HCT116 (cell line): ENCODE results near the gene PSD. TPM values are rescaled to one million over a fixed set of nuclear protein-coding genes. Genes with fewer than 3 reads are reported as not detected.

Experiments
- ATAC-seq: fragments of 200-7000 bp; cut with Tn5 transposase; 2 replicates; pipeline ENCODE4 v1.9.1; 2020; ENCODE audit warnings: mild to moderate bottlenecking, moderate library complexity
- BruUV-seq: library from RNA; stranded (reverse); fragments of 400-500 nt; replicated peaks from 2 replicates; lab custom pipeline; 2021; lab: Mats Ljungman, UMichigan
- CTCF ChIA-PET: fragments of 300-600 bp; sonication (Branson Sonifier 250); formaldehyde crosslinking; loops from one replicate; lab custom pipeline; 2021; ENCODE audit warnings: antibody characterized with exemption; lab: Charles Lee
- POLR2A ChIA-PET: fragments of 300-600, 350-600 bp; sonication (Branson Sonifier 250); formaldehyde crosslinking; loops from one replicate; lab custom pipeline; 2021; ENCODE audit warnings: antibody characterized with exemption; lab: Charles Lee
- RAD21 ChIA-PET, 2 experiments: fragments of 300-600 bp; sonication (Branson Sonifier 250); formaldehyde crosslinking; loops; one replicate each; lab custom pipeline; 2023; ENCODE audit warnings: low total read pairs in 2 of 2; ENCODE audit not compliant: uncharacterized antibody in 2 of 2, unreplicated experiment in 2 of 2, low non-redundant PET in 1 of 2; lab: Charles Lee
- DNase-seq: peaks from one replicate; pipeline ENCODE4 v3.0.0-alpha.2; 2010; ENCODE audit warnings: low read depth, low spot score
- H2AFZ ChIP-seq: fragments of 200-600 bp; shearing (Covaris generic), sonication (generic); 2 replicates; pipeline ENCODE4 v1.6.1; 2017; ENCODE audit warnings: low read depth, mixed run types, mixed read lengths, antibody characterized with exemption, low read length; ENCODE audit not compliant: poor library complexity, severe bottlenecking
- H3K27ac ChIP-seq: 2 replicates; pipeline ENCODE4 v1.5.1; 2012; ENCODE audit warnings: low read depth, low read length
- H3K27me3 ChIP-seq: fragments of 200-600 bp; sonication (generic); 2 replicates; pipeline ENCODE4 v1.6.1; 2016; ENCODE audit warnings: mixed run types, low read length, mixed read lengths; ENCODE audit not compliant: insufficient read depth
- H3K36me3 ChIP-seq, 2 experiments: fragments of 200-500 bp in 1 of 2; fragments of 200-600 bp in 1 of 2; sonication (Bioruptor generic) in 1 of 2; sonication (generic) in 1 of 2; 2 replicates each; pipeline versions ENCODE4 v1.5.1 to v1.6.1; 2014 to 2016; ENCODE audit warnings: low read length in 2 of 2, inconsistent platforms in 1 of 2, mixed read lengths in 1 of 2, mixed run types in 1 of 2; ENCODE audit not compliant: insufficient read depth in 2 of 2, control insufficient read depth in 1 of 2
- H3K4me1 ChIP-seq, 2 experiments: fragments of 200-600 bp in 1 of 2; sonication (generic) in 1 of 2; 2 replicates each; pipeline versions ENCODE4 v1.5.1 to v1.6.1; 2012 to 2017; ENCODE audit warnings: low read length in 2 of 2, inconsistent platforms in 1 of 2, mild to moderate bottlenecking in 1 of 2, mixed read lengths in 1 of 2, mixed run types in 1 of 2, moderate library complexity in 1 of 2; ENCODE audit not compliant: insufficient read depth in 2 of 2, control insufficient read depth in 1 of 2
- H3K4me2 ChIP-seq: fragments of 200-600 bp; sonication (generic); 2 replicates; pipeline ENCODE4 v1.6.1; 2017; ENCODE audit warnings: mixed run types, low read length, mixed read lengths
- H3K4me3 ChIP-seq, 2 experiments: fragments of 200-600 bp in 1 of 2; sonication (generic) in 1 of 2; replicated peaks in 1 of 2; 2 replicates each; pipeline ENCODE4 v1.5.1; 2011 to 2016; ENCODE audit warnings: low read length in 2 of 2, control low read depth in 1 of 2, low read depth in 1 of 2, mild to moderate bottlenecking in 1 of 2, mixed read lengths in 1 of 2, mixed run types in 1 of 2
- H3K79me2 ChIP-seq: fragments of 200-600 bp; sonication (generic); 2 replicates; pipeline ENCODE4 v1.6.1; 2017; ENCODE audit warnings: mild to moderate bottlenecking, mixed run types, low read length, moderate library complexity, mixed read lengths; ENCODE audit not compliant: insufficient read depth
- H3K9ac ChIP-seq: fragments of 200-600 bp; sonication (generic); 2 replicates; pipeline ENCODE4 v1.6.1; 2016; ENCODE audit warnings: low read length, mixed read lengths
- H3K9me2 ChIP-seq: fragments of 200-600 bp; sonication (generic), shearing (Covaris generic); 2 replicates; pipeline ENCODE4 v1.6.1; 2017; ENCODE audit warnings: mixed run types, mild to moderate bottlenecking, moderate library complexity; ENCODE audit not compliant: insufficient read depth
- H3K9me3 ChIP-seq, 2 experiments: fragments of 200-500 bp in 1 of 2; fragments of 200-600 bp in 1 of 2; sonication (Bioruptor generic) in 1 of 2; sonication (generic) in 1 of 2; 2 replicates each; pipeline ENCODE4 v1.6.1; 2014 to 2017; ENCODE audit warnings: low read length in 2 of 2, mixed read lengths in 2 of 2, inconsistent platforms in 1 of 2, low read depth in 1 of 2, mild to moderate bottlenecking in 1 of 2, mixed run types in 1 of 2, moderate library complexity in 1 of 2; ENCODE audit not compliant: control insufficient read depth in 1 of 2, insufficient read depth in 1 of 2
- H4K20me1 ChIP-seq: fragments of 200-600 bp; sonication (generic), shearing (Covaris generic); 2 replicates; pipeline ENCODE4 v1.6.1; 2017; ENCODE audit warnings: mixed run types, mild to moderate bottlenecking, moderate library complexity; ENCODE audit not compliant: insufficient read depth
- CBX3 ChIP-seq: IDR thresholded peaks from 2 replicates; pipeline ENCODE4 v1.6.1; 2012; ENCODE audit warnings: low read depth
- CEBPB ChIP-seq: IDR thresholded peaks from 2 replicates; pipeline ENCODE4 v1.6.1; 2012; ENCODE audit warnings: low read depth
- EGR1 ChIP-seq: IDR thresholded peaks from 2 replicates; pipeline ENCODE4 v1.6.1; 2012; ENCODE audit warnings: low read depth
- EZH2 ChIP-seq: fragments of 200-600 bp; sonication (generic); IDR thresholded peaks from 2 replicates; pipeline ENCODE4 v1.6.1; 2017; ENCODE audit warnings: antibody characterized with exemption, mixed run types
- EZH2phosphoT487 ChIP-seq: fragments of 200-600 bp; IDR thresholded peaks from 2 replicates; pipeline ENCODE4 v1.6.1; 2018; ENCODE audit warnings: antibody characterized with exemption, borderline replicate concordance
- FOSL1 ChIP-seq: IDR thresholded peaks from 2 replicates; pipeline ENCODE4 v1.6.1; 2012; ENCODE audit warnings: low read depth
- JUND ChIP-seq: IDR thresholded peaks from 2 replicates; pipeline ENCODE4 v1.6.1; 2012
- POLR2AphosphoS5 ChIP-seq: IDR thresholded peaks from 2 replicates; pipeline ENCODE4 v1.6.1; 2011; ENCODE audit warnings: mild to moderate bottlenecking, low read depth, low read length, moderate library complexity
- SIN3A ChIP-seq: IDR thresholded peaks from 2 replicates; pipeline ENCODE4 v1.6.1; 2012; ENCODE audit warnings: low read depth
- SP1 ChIP-seq: IDR thresholded peaks from 2 replicates; pipeline ENCODE4 v1.6.1; 2012; ENCODE audit warnings: low read depth
- SRF ChIP-seq: IDR thresholded peaks from 2 replicates; pipeline ENCODE4 v1.6.1; 2012; ENCODE audit warnings: low read depth
- TCF7L2 ChIP-seq: IDR thresholded peaks from 2 replicates; pipeline ENCODE4 v1.7.0; 2011; ENCODE audit warnings: borderline replicate concordance, inconsistent platforms; ENCODE audit not compliant: insufficient read depth, insufficient read length; ENCODE audit errors: extremely low read depth
- ZFX ChIP-seq: fragments of 450-650 bp; IDR thresholded peaks from 2 replicates; pipeline ENCODE4 v1.6.1; 2017
- intact Hi-C: fragments of 100-400 bp; cut with micrococcal nuclease; formaldehyde crosslinking; loops from 2 replicates; pipeline ENCODE4 v1.10.0; 2022
- total RNA-seq: library from RNA; stranded (reverse); gene quantifications from one replicate; pipeline ENCODE4 v1.2.1, GENCODE V29; 2021; ENCODE audit not compliant: unreplicated experiment
- TF ChIP-seq, protein P1 (sequence below), 3 experiments: fragments of 200-600 bp in 1 of 3; sonication (generic) in 1 of 3; IDR thresholded peaks in 2 of 3; conservative IDR thresholded peaks in 1 of 3; 2 replicates each; pipeline ENCODE4 v1.5.1; 2012 to 2017; ENCODE audit warnings: low read depth in 2 of 3, low read length in 2 of 3, antibody characterized with exemption in 1 of 3, borderline replicate concordance in 1 of 3, control low read depth in 1 of 3, mild to moderate bottlenecking in 1 of 3, mixed read lengths in 1 of 3, mixed run types in 1 of 3, moderate library complexity in 1 of 3; ENCODE audit not compliant: insufficient read depth in 1 of 3
- TF ChIP-seq, protein P2 (sequence below): IDR thresholded peaks from 2 replicates; pipeline ENCODE4 v1.6.1; 2012
- TF ChIP-seq, protein P3 (sequence below): IDR thresholded peaks from 2 replicates; pipeline ENCODE4 v1.6.1; 2012

PSD gene
- total RNA-seq, 1 experiment from 2014 or later, result 9.7 TPM

DNA sequence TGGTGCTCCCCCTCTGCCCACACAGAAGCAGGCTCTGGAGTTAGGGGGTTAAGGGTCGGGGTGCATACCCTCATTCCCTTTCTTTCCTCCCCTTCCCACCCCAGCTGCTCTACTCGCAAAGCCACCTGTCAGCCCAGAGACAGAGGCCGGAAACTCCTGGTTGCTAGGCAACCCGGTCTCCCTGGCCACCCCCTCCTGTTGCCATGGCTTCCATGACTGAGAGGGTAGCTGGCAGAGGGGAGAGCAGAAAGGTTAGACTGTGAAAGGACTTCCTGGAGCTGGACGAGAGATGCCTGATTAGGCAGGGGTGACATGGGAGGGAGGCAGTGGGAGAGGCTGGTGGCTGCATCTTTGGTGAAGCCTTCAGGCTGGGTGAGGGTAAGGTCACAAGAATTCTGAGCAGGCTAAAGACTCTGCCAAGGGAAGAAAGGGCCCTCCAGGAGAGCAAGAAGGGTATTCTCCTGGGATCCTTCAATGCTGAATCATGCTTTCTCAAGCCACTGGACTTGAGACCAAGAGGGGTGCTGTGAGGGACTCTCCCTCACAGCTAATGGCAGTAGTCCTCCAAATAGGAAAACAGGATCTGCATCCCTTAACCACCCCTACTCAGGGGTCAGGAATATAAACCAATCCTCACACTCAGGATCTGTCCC, 5.4 kb downstream of the PSD start:
- CTCF ChIA-PET, result interaction anchor here (0.7 kb wide), 1 partner anchor 10 kb away, joined by 3 read pairs; no protein-coding TSS in a partner anchor
- Histone ChIP-seq H3K4me2 (no peak overlapping the region), H2AFZ (no peak overlapping the region), H3K9ac (no peak overlapping the region), H3K27ac (no peak overlapping the region), H3K27me3 (peaks cover 3% of the 10 kb centered on the region; the same call in 1 of the 2 replicates), H3K4me1 (peaks cover 11 to 19% of the 10 kb centered on the region in 2 experiments), H3K9me2 (no peaks in the 10 kb centered on the region), H3K79me2 (no peaks in the 10 kb centered on the region), H3K4me3 (no peak overlapping the region), H3K36me3 (no peaks in the 10 kb centered on the region), H4K20me1 (no peaks in the 10 kb centered on the region), H3K9me3 (no peaks in the 10 kb centered on the region)
- no peak for ATAC-seq
- intact Hi-C loops, result no loop called here
- no TSS peak for BruUV-seq
- POLR2A ChIA-PET, result interaction anchor here (0.6 to 1.4 kb wide), 2 partner anchors 9 to 1200 kb away, joined by 3 read pairs; no protein-coding TSS in a partner anchor
- RAD21 ChIA-PET, result interaction anchor here in 1 of 2 experiments (0.6 kb wide), 1 partner anchor 19 kb away, joined by 5 read pairs; the partner anchor contains the start of gene CUEDC2
- TF ChIP-seq SIN3A, result no peak
- 0 out of 2 replicates have a peak, but pooled peaks have one; percentile 13 for TF ChIP-seq POLR2AphosphoS5
- DNase-seq, result no peak

DNA sequence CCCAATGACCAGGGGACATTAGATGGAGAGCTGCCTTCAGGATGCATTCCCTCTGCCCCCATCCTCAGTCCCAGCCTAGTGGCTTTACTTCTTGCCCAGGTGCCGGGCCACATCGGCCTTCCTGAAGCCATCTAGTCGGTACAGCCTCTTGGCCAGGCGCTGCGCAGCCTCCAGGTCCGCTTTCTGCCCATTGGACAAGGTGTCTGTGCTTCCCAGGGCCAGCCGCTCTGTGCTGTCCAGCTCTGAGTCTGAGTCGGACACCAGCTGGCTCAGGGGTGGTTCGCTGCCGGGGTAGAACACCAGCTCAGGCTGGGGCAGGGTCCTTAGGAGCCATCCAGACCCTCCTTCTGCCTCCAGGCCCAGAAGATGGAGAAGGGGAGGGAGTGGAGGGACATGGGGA, 6.3 kb downstream of the PSD start:
- H3K9me2 ChIP-seq, result no peaks in the 10 kb centered on the region
- no peaks in the 10 kb centered on the region for H3K9me3 ChIP-seq
- DNase-seq, result no peak
- H4K20me1 ChIP-seq, result no peaks in the 10 kb centered on the region
- no peak overlapping the region for H3K9ac ChIP-seq
- H3K4me1 ChIP-seq, result peaks cover 11 to 21% of the 10 kb centered on the region in 2 experiments
- CTCF ChIA-PET, result no interaction called here
- no peak overlapping the region for H3K4me3 ChIP-seq
- no peaks in the 10 kb centered on the region for H3K79me2 ChIP-seq
- BruUV-seq, result no TSS peak
- H3K4me2 ChIP-seq, result no peak overlapping the region
- no peaks in the 10 kb centered on the region for H3K36me3 ChIP-seq
- RAD21 ChIA-PET, result no interaction called here
- H3K27ac ChIP-seq, result no peak overlapping the region
- POLR2A ChIA-PET, result interaction anchor here (1.4 kb wide), 1 partner anchor 10 kb away, joined by 3 read pairs; no protein-coding TSS in a partner anchor
- peaks cover 3% of the 10 kb centered on the region; the same call in 1 of the 2 replicates for H3K27me3 ChIP-seq
- no peak for ATAC-seq
- no peak overlapping the region for H2AFZ ChIP-seq
- intact Hi-C loops, result no loop called here
- no peak for TF ChIP-seq JUND
- TF ChIP-seq EZH2phosphoT487, result no peak
- no peak for TF ChIP-seq ZFX
- no peak for TF ChIP-seq SRF
- no peak for TF ChIP-seq SIN3A
- TF ChIP-seq TCF7L2, result no peak
- no peak for TF ChIP-seq POLR2AphosphoS5
- TF ChIP-seq CBX3, result no peak
- TF ChIP-seq, protein P1, sequence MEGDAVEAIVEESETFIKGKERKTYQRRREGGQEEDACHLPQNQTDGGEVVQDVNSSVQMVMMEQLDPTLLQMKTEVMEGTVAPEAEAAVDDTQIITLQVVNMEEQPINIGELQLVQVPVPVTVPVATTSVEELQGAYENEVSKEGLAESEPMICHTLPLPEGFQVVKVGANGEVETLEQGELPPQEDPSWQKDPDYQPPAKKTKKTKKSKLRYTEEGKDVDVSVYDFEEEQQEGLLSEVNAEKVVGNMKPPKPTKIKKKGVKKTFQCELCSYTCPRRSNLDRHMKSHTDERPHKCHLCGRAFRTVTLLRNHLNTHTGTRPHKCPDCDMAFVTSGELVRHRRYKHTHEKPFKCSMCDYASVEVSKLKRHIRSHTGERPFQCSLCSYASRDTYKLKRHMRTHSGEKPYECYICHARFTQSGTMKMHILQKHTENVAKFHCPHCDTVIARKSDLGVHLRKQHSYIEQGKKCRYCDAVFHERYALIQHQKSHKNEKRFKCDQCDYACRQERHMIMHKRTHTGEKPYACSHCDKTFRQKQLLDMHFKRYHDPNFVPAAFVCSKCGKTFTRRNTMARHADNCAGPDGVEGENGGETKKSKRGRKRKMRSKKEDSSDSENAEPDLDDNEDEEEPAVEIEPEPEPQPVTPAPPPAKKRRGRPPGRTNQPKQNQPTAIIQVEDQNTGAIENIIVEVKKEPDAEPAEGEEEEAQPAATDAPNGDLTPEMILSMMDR (IDR thresholded peaks at IDR 0.05 in 2 of 3, conservative IDR thresholded peaks at IDR 0.05 in 1 of 3; ENCODE audit: borderline replicate concordance in 1 of 3, insufficient read depth in 1 of 3, low read depth in 2 of 3, low read length in 2 of 3), result no peak
- TF ChIP-seq, protein P2, sequence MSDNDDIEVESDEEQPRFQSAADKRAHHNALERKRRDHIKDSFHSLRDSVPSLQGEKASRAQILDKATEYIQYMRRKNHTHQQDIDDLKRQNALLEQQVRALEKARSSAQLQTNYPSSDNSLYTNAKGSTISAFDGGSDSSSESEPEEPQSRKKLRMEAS, result no peak
- no peak for TF ChIP-seq SP1
- no peak for TF ChIP-seq FOSL1
- TF ChIP-seq, protein P3, sequence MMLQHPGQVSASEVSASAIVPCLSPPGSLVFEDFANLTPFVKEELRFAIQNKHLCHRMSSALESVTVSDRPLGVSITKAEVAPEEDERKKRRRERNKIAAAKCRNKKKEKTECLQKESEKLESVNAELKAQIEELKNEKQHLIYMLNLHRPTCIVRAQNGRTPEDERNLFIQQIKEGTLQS, result no peak
- no peak for TF ChIP-seq CEBPB
- TF ChIP-seq EZH2, result no peak
- TF ChIP-seq EGR1, result no peak
